Vagina (tissue), 2 donors: ENCODE data around the gene PDE3A.

Experiments used
- CTCF ChIP-seq, 3 experiments: fragments of 450-650 bp in 2 of 3; fragments of 200-600 bp in 1 of 3; sonication (generic) in 1 of 3; IDR thresholded peaks; one replicate each; pipeline ENCODE4 v1.5.1; 2017 to 2019; ENCODE audit warnings: antibody characterized with exemption in 3 of 3, mild to moderate bottlenecking in 2 of 3, moderate library complexity in 2 of 3
- POLR2A ChIP-seq, 2 donors: fragments of 450-650 bp; IDR thresholded peaks; one replicate each; pipeline ENCODE4 v1.6.1; 2017; ENCODE audit warnings: antibody characterized with exemption in 2 of 2, mild to moderate bottlenecking in 2 of 2, moderate library complexity in 2 of 2

DNA sequence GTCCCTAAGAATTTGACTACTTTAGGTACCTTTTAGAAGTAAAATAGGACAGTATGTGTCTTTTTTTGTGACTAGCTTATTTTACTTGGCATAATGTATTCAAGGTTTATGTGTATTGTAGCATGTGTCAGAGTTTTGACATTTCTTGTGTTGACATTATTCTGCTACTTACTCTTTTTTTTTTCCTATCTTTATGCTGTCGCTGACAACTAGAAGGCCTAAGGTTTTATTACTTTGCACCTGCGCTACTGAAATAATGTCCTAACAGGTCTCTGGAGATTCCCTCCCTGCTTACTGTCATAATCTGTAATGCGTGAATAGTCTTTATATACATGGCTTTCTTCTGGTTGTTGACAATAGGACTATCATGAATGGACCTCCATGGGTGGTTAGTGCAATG lies 43.0 kb downstream of the PDE3A start:
- no peak for TF ChIP-seq CTCF (IDR thresholded peaks at IDR 0.05)
- TF ChIP-seq POLR2A (IDR thresholded peaks at IDR 0.05): no peak
